Measurements from ENCODE around the gene CYP3A5. TPM values are rescaled to one million over a fixed set of nuclear protein-coding genes. Genes with fewer than 3 reads are reported as not detected.

Gene CYP3A5
- total and polyA plus RNA-seq, 10 of the 15 experiments (the other 5 are each of a cell fraction or from before 2014, with no cell fraction given), result 0.05 to 1.3 (median 0.09) TPM; not detected in 2

- WGBS (ENCODE audit: insufficient coverage, insufficient replicate concordance, low lambda C conversion rate, missing lambda C conversion rate), result 44% methylated on average over 2 of the region's 2 CpGs
- H3K79me2 ChIP-seq (ENCODE audit: control insufficient read depth, insufficient read depth, low read length), result no peaks in the 10 kb centered on the region
These were observed 36.3 kb downstream of the CYP3A5 start for GRCh38 chr7:99643464-99643863.

More at GRCh38 chr7:99643464-99643863, 36.3 kb downstream of the CYP3A5 start:
- ChIA-PET CTCF (interaction anchor here (0.7 kb wide), 1 partner anchor 347 kb away, joined by 3 read pairs; no protein-coding TSS in a partner anchor), RAD21 (ENCODE audit: unreplicated experiment) (no interaction called here), POLR2A (no interaction called here), SMC1A (ENCODE audit: uncharacterized antibody, unreplicated experiment) (no interaction called here)
- H3K4me1 ChIP-seq (ENCODE audit: control insufficient read depth, insufficient read depth, low read length), result no peaks in the 10 kb centered on the region
- no peak overlapping the region for H2AFZ ChIP-seq (ENCODE audit: control insufficient read depth, low read depth, low read length)
- no peaks in the 10 kb centered on the region for H4K20me1 ChIP-seq (ENCODE audit: control insufficient read depth, insufficient read depth)
- H3K36me3 ChIP-seq (ENCODE audit: control insufficient read depth in 2 of 2, insufficient read depth in 2 of 2, low read length in 1 of 2), result no peaks in the 10 kb centered on the region; a peak in 1 of 4 replicates
- H3K27ac ChIP-seq (ENCODE audit: control insufficient read depth, insufficient read depth), result no peak overlapping the region
- intact Hi-C loops (cut with micrococcal nuclease; ENCODE audit: unreplicated experiment), result no loop called here
- TF ChIP-seq PAX5 (IDR thresholded peaks at IDR 0.05; ENCODE audit: borderline replicate concordance, low read depth, low read length), result no peak
- TF ChIP-seq EGR1 (IDR thresholded peaks at IDR 0.05; ENCODE audit: borderline replicate concordance in 1 of 2, low read depth in 2 of 2, low read length in 2 of 2), result no peak
- no peak for TF ChIP-seq TCF3 (IDR thresholded peaks at IDR 0.05; ENCODE audit: borderline replicate concordance, insufficient read depth, low read depth, low read length)
- TF ChIP-seq IRF5 (IDR thresholded peaks at IDR 0.05; ENCODE audit: borderline replicate concordance), result no peak
- no peak for TF ChIP-seq PKNOX1 (IDR thresholded peaks at IDR 0.05)
- no peak for TF ChIP-seq HDAC6 (IDR thresholded peaks at IDR 0.05; ENCODE audit: unreplicated experiment)
- no peak for TF ChIP-seq SMAD1 (IDR thresholded peaks at IDR 0.05; ENCODE audit: low read depth, partially characterized antibody)
- TF ChIP-seq HDAC2 (IDR thresholded peaks at IDR 0.05), result no peak
- TF ChIP-seq GATAD2B (conservative IDR thresholded peaks at IDR 0.05; ENCODE audit: low read depth), result no peak
- TF ChIP-seq SMC3 (IDR thresholded peaks at IDR 0.05; ENCODE audit: borderline replicate concordance, low read length), result no peak
- no peak for TF ChIP-seq ZSCAN29 (IDR thresholded peaks at IDR 0.05)
- in situ Hi-C loops (cut with MboI), result no loop called here
- no peak for FAIRE-seq
- no peak overlapping the region for H3K4me2 ChIP-seq (ENCODE audit: control insufficient read depth, insufficient read depth)
- H3K27me3 ChIP-seq (replicated peaks in 1 of 2; ENCODE audit: control insufficient read depth in 2 of 2, insufficient read depth in 2 of 2, low read length in 1 of 2), result no peaks in the 10 kb centered on the region
- BruUV-seq (replicated peaks), result no TSS peak
- DNase-seq (ENCODE audit: low read depth, low spot score), result no peak
- no peak overlapping the region for H3K9ac ChIP-seq (ENCODE audit: control insufficient read depth, insufficient read depth, low read length)
- no peak for ATAC-seq
- H3K4me3 ChIP-seq, result no peak overlapping the region
- H3K9me3 ChIP-seq (replicated peaks; ENCODE audit: control insufficient read depth, insufficient read depth, low read length), result no peaks in the 10 kb centered on the region
